HEK293 (cell line): ENCODE measurements around the gene TXLNA.
A peak's percentile ranks its signal among the peaks of the same experiment; 100 is the strongest.

Experiments
- CTCF ChIA-PET: fragments of 350-600 bp; formaldehyde crosslinking; extraction: SDS; loops from one replicate; lab custom pipeline; 2021; ENCODE audit warnings: antibody characterized with exemption; lab: Yijun Ruan, JAX
- POLR2A ChIA-PET: fragments of 300-600 bp; formaldehyde crosslinking; extraction: SDS; loops from one replicate; lab custom pipeline; 2020; ENCODE audit warnings: antibody characterized with exemption, inconsistent platforms; lab: Yijun Ruan, JAX
- H3K27ac ChIP-seq: fragments of 200-500 bp; sonication (Bioruptor generic); 2 replicates; pipeline ENCODE4 v1.5.1; 2014; ENCODE audit warnings: low read depth, low read length, control low read depth, inconsistent platforms; ENCODE audit errors: extremely low read depth
- H3K36me3 ChIP-seq, 2 experiments: fragments of 200-500 bp in 1 of 2; sonication (Bioruptor generic) in 1 of 2; 1 replicate in 1 of 2; 2 replicates in 1 of 2; pipeline ENCODE4 v1.5.1; 2014 to 2017; ENCODE audit warnings: inconsistent platforms in 2 of 2, low read length in 2 of 2; ENCODE audit not compliant: control insufficient read depth in 2 of 2, insufficient read depth in 1 of 2
- H3K4me1 ChIP-seq: fragments of 200-500 bp; sonication (Bioruptor generic); 2 replicates; pipeline ENCODE4 v1.5.1; 2014; ENCODE audit warnings: mild to moderate bottlenecking, low read length, inconsistent platforms; ENCODE audit not compliant: control insufficient read depth, insufficient read depth
- H3K4me3 ChIP-seq: 2 replicates; pipeline ENCODE4 v1.5.1; 2011; ENCODE audit warnings: low read depth, mild to moderate bottlenecking, control low read depth, low read length, moderate library complexity
- H3K9me3 ChIP-seq: fragments of 200-500 bp; sonication (Bioruptor generic); 2 replicates; pipeline ENCODE4 v1.5.1; 2014; ENCODE audit warnings: low read depth, low read length, inconsistent platforms; ENCODE audit not compliant: control insufficient read depth, insufficient read depth
- BCL6B ChIP-seq: fragments of 450-650 bp; formaldehyde crosslinking; IDR thresholded peaks from 2 replicates; pipeline ENCODE4 v1.5.1; 2017; ENCODE audit warnings: missing biosample characterization, missing genetic modification characterization
- CTCF ChIP-seq: fragments of 450-650 bp; formaldehyde crosslinking; IDR thresholded peaks from 2 replicates; pipeline ENCODE4 v1.5.1; 2016; ENCODE audit warnings: missing biosample characterization, missing genetic modification characterization
- FEZF1 ChIP-seq: fragments of 450-650 bp; formaldehyde crosslinking; IDR thresholded peaks from 2 replicates; pipeline ENCODE4 v1.5.1; 2016; ENCODE audit warnings: missing biosample characterization, missing genetic modification characterization
- GLIS1 ChIP-seq: fragments of 450-650 bp; formaldehyde crosslinking; IDR thresholded peaks from 2 replicates; pipeline ENCODE4 v1.5.1; 2016; ENCODE audit warnings: missing biosample characterization, missing genetic modification characterization
- IKZF3 ChIP-seq: fragments of 450-650 bp; IDR thresholded peaks from 2 replicates; pipeline ENCODE4 v1.5.0; 2018; ENCODE audit warnings: missing biosample characterization, mild to moderate bottlenecking, missing genetic modification characterization, moderate library complexity
- KLF16 ChIP-seq: fragments of 450-650 bp; formaldehyde crosslinking; IDR thresholded peaks from 2 replicates; pipeline ENCODE4 v1.5.1; 2017; ENCODE audit warnings: missing biosample characterization, missing genetic modification characterization
- KLF9 ChIP-seq: fragments of 450-650 bp; formaldehyde crosslinking; IDR thresholded peaks from 2 replicates; pipeline ENCODE4 v1.5.1; 2016; ENCODE audit warnings: missing biosample characterization, missing genetic modification characterization, low read depth
- PATZ1 ChIP-seq: fragments of 450-650 bp; formaldehyde crosslinking; IDR thresholded peaks from 2 replicates; pipeline ENCODE4 v1.5.1; 2016; ENCODE audit warnings: missing biosample characterization, missing genetic modification characterization
- RBAK ChIP-seq: fragments of 450-650 bp; formaldehyde crosslinking; IDR thresholded peaks from 2 replicates; pipeline ENCODE4 v1.5.1; 2016; ENCODE audit warnings: missing biosample characterization, missing genetic modification characterization
- SETDB1 ChIP-seq: IDR thresholded peaks from one replicate; pipeline ENCODE4 v1.6.1; 2017; ENCODE audit warnings: mild to moderate bottlenecking, low read length, moderate library complexity, mixed read lengths; ENCODE audit not compliant: insufficient read length
- TRIM28 ChIP-seq: IDR thresholded peaks from 2 replicates; pipeline ENCODE4 v1.6.1; 2011; ENCODE audit warnings: low read length, control low read depth, borderline replicate concordance
- ZBTB1 ChIP-seq: fragments of 450-650 bp; formaldehyde crosslinking; IDR thresholded peaks from 2 replicates; pipeline ENCODE4 v1.5.1; 2016; ENCODE audit warnings: missing biosample characterization, missing genetic modification characterization
- ZBTB11 ChIP-seq: fragments of 450-650 bp; formaldehyde crosslinking; conservative IDR thresholded peaks from 2 replicates; pipeline ENCODE4 v1.5.1; 2016; ENCODE audit warnings: low read depth, missing biosample characterization, missing genetic modification characterization
- ZBTB17 ChIP-seq: fragments of 450-650 bp; formaldehyde crosslinking; IDR thresholded peaks from 2 replicates; pipeline ENCODE4 v1.5.1; 2016; ENCODE audit warnings: missing biosample characterization, missing genetic modification characterization
- ZBTB48 ChIP-seq: fragments of 450-650 bp; formaldehyde crosslinking; IDR thresholded peaks from 2 replicates; pipeline ENCODE4 v1.5.1; 2016; ENCODE audit warnings: missing biosample characterization, missing genetic modification characterization
- ZIC2 ChIP-seq: fragments of 450-650 bp; formaldehyde crosslinking; IDR thresholded peaks from 2 replicates; pipeline ENCODE4 v1.5.1; 2016; ENCODE audit warnings: missing biosample characterization, missing genetic modification characterization
- ZNF202 ChIP-seq: fragments of 450-650 bp; formaldehyde crosslinking; IDR thresholded peaks from 2 replicates; pipeline ENCODE4 v1.5.1; 2016; ENCODE audit warnings: missing biosample characterization, missing genetic modification characterization, borderline replicate concordance
- ZNF501 ChIP-seq: fragments of 450-650 bp; formaldehyde crosslinking; IDR thresholded peaks from 2 replicates; pipeline ENCODE4 v1.5.1; 2016; ENCODE audit warnings: missing biosample characterization, missing genetic modification characterization
- ZNF530 ChIP-seq: fragments of 450-650 bp; formaldehyde crosslinking; IDR thresholded peaks from 2 replicates; pipeline ENCODE4 v1.5.1; 2016; ENCODE audit warnings: low read depth, missing biosample characterization, missing genetic modification characterization
- ZNF561 ChIP-seq: fragments of 450-650 bp; IDR thresholded peaks from 2 replicates; pipeline ENCODE4 v1.5.1; 2018; ENCODE audit warnings: missing biosample characterization, missing genetic modification characterization, borderline replicate concordance
- ZNF600 ChIP-seq: fragments of 450-650 bp; formaldehyde crosslinking; IDR thresholded peaks from 2 replicates; pipeline ENCODE4 v1.5.1; 2016; ENCODE audit warnings: missing biosample characterization, missing genetic modification characterization
- ZNF610 ChIP-seq: fragments of 450-650 bp; formaldehyde crosslinking; IDR thresholded peaks from 2 replicates; pipeline ENCODE4 v1.5.1; 2016; ENCODE audit warnings: missing biosample characterization, missing genetic modification characterization, borderline replicate concordance
- ZNF639 ChIP-seq: fragments of 450-650 bp; formaldehyde crosslinking; IDR thresholded peaks from 2 replicates; pipeline ENCODE4 v1.5.1; 2016; ENCODE audit warnings: missing biosample characterization, missing genetic modification characterization
- ZNF654 ChIP-seq: fragments of 450-650 bp; formaldehyde crosslinking; IDR thresholded peaks from 2 replicates; pipeline ENCODE4 v1.5.1; 2016; ENCODE audit warnings: low read depth, missing biosample characterization, missing genetic modification characterization
- ZNF701 ChIP-seq: fragments of 450-650 bp; formaldehyde crosslinking; IDR thresholded peaks from 2 replicates; pipeline ENCODE4 v1.5.1; 2016; ENCODE audit warnings: missing biosample characterization, missing genetic modification characterization
- ZNF76 ChIP-seq: fragments of 450-650 bp; formaldehyde crosslinking; IDR thresholded peaks from 2 replicates; pipeline ENCODE4; 2016; ENCODE audit warnings: low read depth, missing biosample characterization, missing genetic modification characterization, borderline replicate concordance
- ZNF777 ChIP-seq: fragments of 450-650 bp; formaldehyde crosslinking; IDR thresholded peaks from 2 replicates; pipeline ENCODE4 v1.5.1; 2017; ENCODE audit warnings: missing biosample characterization, missing genetic modification characterization, borderline replicate concordance

TXLNA gene

GRCh38 chr1:32215629-32216480 is 36.4 kb downstream of the TXLNA start:
- Histone ChIP-seq H3K4me1 (0 out of 2 replicates have a peak, but pooled peaks cover 2% of the 10 kb centered on the region), H3K36me3 (peaks cover 0 to 72% of the 10 kb centered on the region in 2 experiments; a peak in 2 of 3 replicates), H3K9me3 (no peaks in the 10 kb centered on the region), H3K27ac (no peak overlapping the region), H3K4me3 (no peak overlapping the region)
- TF ChIP-seq ZBTB17 (tag by site-specific recombination), result no peak
- TF ChIP-seq ZIC2 (tag by site-specific recombination), result no peak
- TF ChIP-seq ZNF639 (tag by site-specific recombination), result no peak
- no peak for TF ChIP-seq ZNF202 (tag by site-specific recombination)
- TF ChIP-seq FEZF1 (tag by site-specific recombination), result no peak
- no peak for TF ChIP-seq ZNF561 (tag by site-specific recombination)
- TF ChIP-seq KLF9 (tag by site-specific recombination), result no peak
- peak; percentile 67 for TF ChIP-seq IKZF3 (tag by site-specific recombination)
- no peak for TF ChIP-seq ZBTB48 (tag by site-specific recombination)
- TF ChIP-seq ZNF501, result no peak
- no peak for TF ChIP-seq SETDB1
- no peak for TF ChIP-seq ZNF777
- TF ChIP-seq RBAK (tag by site-specific recombination), result no peak
- peak; percentile 72 for TF ChIP-seq CTCF
- no peak for TF ChIP-seq BCL6B
- TF ChIP-seq KLF16 (tag by site-specific recombination), result no peak
- TF ChIP-seq ZNF600, result peak; percentile 16; the same call in 1 of the 2 replicates
- TF ChIP-seq ZNF654, result peak; percentile 39
- no peak for TF ChIP-seq ZBTB1
- TF ChIP-seq ZNF76 (tag by site-specific recombination), result no peak
- TF ChIP-seq PATZ1 (tag by site-specific recombination), result peak; percentile 49; the same call in 1 of the 2 replicates
- TF ChIP-seq ZNF530, result no peak
- TF ChIP-seq ZNF701 (tag by site-specific recombination), result no peak
- TF ChIP-seq GLIS1 (tag by site-specific recombination), result no peak
- no peak for TF ChIP-seq TRIM28
- no peak for TF ChIP-seq ZBTB11 (tag by site-specific recombination)
- no peak for TF ChIP-seq ZNF610 (tag by site-specific recombination)
- ChIA-PET CTCF (interaction anchor here (0.6 to 3.7 kb wide), 37 partner anchors 8 to 198 kb away, joined by 3 to 27 read pairs (median 4); partner anchors contain the start of genes IQCC, KPNA6 and MARCKSL1), POLR2A (interaction anchor here (0.6 to 4.2 kb wide), 7 partner anchors 8 to 179 kb away, joined by 3 to 22 read pairs (median 5); partner anchors contain the start of genes BSDC1, HDAC1, IQCC and MARCKSL1)
